Stimulated activated CD4-positive, alpha-beta T cell treated with anti-CD3 and anti-CD28 coated beads, Interleukin-1b, Interleukin-23, amount 100 ng/mL, for 4 hours (primary cell): ENCODE measurements around the gene ABCC8.

Experiments used
- DNase-seq, 2 donors: peaks; one replicate each; pipeline ENCODE4 v3.0.0-alpha.2; 2020; ENCODE audit warnings: low read depth in 2 of 2

ABCC8 gene

DNA sequence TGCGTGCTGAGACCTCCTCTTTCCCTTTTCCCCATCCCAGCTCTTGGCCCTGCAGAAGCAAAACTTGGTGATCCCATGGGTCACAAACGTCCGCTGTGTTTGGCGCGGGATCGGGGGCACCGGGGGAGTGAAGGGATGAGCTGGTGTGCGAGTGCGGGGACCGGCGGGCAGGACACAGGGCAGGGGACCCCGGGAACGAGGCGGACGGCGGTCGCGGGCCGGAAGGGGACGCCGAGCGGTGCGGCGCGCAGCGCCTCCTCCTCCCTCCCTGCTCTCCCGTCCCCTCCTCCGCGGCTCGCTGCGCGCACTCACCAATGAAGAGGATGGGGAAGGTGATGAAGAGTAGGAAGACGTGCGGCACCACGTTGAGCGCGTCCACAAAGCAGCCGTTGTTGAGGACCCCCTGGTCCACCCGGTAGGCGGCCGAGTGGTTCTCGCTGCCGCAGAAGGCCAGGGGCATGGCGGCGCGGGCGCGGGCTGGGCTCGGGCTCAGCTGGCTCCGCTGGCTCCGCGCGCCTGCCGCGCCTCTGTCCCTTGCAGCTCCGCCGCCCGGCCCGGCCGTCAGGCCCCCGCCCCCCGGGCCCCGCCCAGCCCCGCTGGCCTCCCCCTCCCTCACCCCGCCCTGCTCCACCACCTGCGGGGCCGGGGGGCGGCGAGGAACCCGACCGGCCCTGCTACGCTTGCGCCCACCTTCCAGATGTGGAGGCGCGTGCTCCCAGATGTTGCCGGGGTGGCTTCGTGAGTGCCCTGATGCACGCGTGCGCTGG is at the start of gene ABCC8:
Gene ABCC8, minus strand, starts transcription at position 529 of the 767 bp plus-strand sequence. Its CDS starts 69 bp downstream, at position 460.
- DNase-seq = no peak

DNA sequence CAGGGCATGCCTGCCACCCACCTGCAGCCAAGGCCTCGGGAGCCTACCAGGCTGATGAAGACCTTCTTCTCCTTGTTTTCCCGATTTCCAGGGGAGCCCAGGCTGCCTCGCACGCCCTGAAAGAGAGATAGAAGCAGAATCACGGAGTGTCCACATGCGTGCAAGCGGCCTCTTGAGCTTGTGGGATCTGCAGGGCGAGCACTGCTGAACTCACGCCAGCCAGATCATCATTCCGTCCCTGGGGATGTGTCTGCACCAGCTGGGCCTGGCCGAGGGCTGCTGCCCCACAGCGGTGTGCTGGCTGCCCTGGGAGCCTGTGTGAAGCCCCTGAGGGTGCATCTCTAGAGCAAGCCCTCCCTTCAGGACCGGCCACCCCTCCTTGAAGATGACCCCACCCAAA is 49.7 kb upstream of the ABCC8 start:
- DNase-seq = no peak

- no peak for DNase-seq
Observed at GRCh38 chr11:17525570-17525969, 48.9 kb upstream of the ABCC8 start.

DNA sequence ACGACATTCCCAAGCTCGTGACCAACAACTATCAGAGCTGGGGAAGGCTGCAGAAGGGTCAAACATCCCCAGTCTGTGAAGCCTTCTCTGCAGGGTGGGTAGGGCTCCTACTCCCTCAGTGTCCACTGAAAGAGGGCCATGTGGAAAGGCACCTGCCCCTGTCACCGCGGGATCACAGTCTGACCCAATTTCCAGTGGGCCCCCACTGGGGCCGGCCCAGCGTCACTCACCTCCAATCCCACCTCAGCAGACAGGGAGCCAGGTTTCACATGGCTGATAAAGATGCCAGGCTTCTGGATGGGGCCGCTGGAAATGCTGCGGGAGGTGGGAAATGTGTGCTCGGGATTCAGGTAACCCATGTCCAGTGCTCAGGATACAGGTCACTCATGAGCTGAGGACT is 47.6 kb upstream of the ABCC8 start:
- DNase-seq = no peak

GRCh38 chr11:17522655-17523054 is 46.0 kb upstream of the ABCC8 start:
- no peak for DNase-seq

DNA sequence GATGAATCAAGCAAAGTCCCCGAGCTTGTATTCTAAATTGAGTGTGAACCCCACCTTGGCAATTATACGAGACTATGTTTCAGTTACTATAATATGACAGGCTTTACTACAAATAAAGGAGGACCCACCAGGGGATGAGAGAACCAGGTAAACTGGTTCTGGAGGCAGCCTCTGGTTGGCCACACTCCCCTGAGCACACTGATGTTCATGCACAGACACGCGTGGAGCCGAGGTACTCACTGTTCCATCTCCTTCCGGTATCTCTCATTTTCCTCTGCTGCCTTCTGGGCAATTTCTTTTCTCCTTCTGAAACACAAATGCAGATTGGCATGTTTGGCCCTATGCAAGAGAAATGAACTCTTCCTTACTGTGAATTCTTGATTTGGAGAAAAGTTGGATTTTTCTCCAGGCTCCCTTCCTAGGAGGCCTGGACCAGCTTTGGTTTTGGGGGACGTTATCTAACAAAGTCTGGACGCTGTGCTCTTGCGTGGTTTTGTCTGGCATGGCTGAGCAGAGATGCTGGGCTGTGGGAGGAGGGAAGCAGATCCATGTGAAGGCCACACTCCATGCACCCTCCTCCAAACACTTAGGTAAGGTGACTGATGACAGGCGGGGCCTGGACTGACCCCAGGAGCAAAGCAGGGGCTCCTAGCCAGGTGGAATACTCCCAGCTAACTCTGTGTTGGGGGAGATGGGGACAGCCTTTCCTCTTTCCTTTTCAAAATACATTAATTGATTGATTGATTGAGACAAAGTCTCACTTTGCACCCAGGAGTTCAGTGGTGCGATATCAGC is 44.7 kb upstream of the ABCC8 start:
- DNase-seq = no peak

- no peak for DNase-seq
Observed at GRCh38 chr11:17519061-17519885, 42.6 kb upstream of the ABCC8 start.

DNA sequence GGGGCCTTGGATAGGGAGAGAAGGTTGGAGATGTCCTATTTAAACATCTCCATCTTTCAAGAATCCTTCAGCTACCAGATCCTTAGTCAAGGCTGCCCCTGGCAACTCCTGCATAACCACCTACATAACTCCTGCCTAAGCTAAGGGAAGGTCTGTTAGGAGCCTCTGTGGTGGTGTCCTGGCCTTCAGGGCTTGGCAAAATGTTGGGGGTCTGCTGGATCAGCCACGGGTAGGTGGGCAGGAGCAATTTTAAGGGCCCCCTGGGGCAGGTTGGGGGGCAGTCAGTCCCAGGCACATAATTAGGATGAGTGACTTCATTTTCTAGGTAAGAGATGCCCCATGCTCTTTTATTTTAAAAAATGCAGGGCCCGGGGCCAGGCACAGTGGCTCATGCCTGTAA is 41.7 kb upstream of the ABCC8 start:
- DNase-seq = no peak

DNA sequence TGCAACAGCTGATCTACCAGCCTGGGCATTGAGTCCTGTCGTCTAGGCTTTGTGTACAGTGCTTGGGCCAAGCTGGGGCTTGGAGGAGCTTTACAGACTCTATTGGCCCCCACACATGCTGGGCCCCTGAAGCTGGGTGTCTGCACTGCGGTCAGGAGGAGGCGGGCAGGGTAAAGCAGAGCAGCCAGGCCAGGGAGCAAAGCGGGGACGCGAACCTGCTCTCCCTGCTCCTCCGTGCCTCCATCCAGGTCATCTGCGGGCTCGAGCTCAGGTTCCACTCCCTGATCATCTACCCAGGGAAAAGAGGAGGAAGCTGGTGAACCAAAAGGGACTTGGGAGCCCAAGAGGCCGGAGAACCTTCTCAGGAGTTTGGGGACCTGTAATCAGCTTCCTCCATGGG is 40.5 kb upstream of the ABCC8 start:
- DNase-seq = no peak

- no peak for DNase-seq
Observed at GRCh38 chr11:17516551-17517150, 40.0 kb upstream of the ABCC8 start.

GRCh38 chr11:17515443-17516176 is 39.0 kb upstream of the ABCC8 start:
- DNase-seq = no peak

DNA sequence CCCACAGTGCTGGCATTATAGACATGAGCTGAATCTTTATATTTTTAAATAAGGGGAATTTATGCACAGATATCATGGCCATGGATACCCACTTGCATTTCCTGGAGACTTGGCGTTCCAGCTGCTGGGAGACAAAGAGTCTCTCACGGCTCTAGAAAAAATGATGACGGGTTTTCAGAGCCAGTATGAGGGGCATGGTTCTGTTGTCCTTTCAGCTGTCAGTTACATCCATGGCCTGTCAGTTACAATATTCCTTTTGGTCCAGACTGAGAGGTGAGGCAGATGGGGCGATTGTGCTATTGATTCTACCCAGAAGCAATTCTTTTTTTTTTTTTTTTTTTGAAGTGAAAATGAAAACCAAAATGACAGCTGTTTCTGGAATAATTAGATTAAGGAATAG is 37.8 kb upstream of the ABCC8 start:
- DNase-seq = no peak

DNA sequence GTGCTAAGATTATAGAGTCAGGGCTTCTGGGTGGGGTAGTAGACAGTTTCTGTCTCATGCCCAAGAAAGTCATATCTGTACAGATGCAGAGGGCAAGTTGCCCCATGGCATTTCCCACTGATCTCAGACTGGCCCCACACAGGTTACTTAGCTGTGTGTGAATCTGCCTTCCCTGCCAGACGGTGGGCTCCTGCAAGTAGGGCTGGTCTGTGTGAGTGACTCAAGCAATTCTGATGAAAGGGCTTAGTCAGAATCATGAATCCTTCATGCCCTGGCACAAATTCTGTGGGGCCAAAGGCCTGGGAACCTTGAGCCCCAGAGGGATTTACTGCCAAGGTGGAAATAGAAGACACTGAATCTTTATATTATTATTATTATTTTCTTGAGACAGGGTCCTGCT is 37.2 kb upstream of the ABCC8 start:
- DNase-seq = no peak

DNA sequence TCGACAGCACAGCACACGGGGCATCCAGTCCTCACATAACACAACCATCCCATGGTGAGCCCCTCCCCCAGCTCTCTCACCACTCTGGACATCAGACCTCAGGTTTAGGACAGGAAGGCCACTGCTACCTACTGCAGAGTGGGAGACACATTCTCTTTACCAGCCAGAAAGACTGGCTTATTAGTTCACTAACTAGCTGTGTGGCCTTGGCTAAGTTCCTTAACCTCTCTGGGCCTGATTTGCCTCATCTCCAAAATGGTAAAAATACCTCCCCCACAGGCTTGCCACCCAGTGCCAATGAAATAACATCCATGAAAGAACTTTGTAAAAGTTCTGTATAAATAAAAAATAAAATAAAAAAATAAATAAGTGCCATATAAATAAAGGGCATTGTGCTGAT is 35.5 kb upstream of the ABCC8 start:
- no peak for DNase-seq

- DNase-seq = no peak
Observed at GRCh38 chr11:17511571-17511970, 34.9 kb upstream of the ABCC8 start.

- no peak for DNase-seq
Observed at GRCh38 chr11:17510507-17511206, 34.0 kb upstream of the ABCC8 start.

DNA sequence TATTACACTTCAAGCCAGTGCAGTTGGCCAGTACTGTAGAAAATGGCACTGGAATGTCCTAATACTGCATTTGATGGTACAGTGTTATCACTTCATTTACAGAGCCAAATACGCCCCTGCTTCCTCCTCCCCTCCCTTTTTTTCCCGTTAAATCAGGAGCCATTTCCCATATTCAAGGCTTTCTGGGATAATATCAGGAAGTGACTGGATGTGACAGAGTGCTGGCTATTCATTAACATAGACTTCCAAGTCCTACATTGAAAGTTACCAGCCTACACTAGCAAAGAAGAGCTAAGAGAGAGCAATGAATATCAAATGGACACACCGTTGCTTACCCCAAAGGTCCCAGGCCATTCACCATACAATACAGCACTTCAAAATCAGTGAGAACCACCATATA is 32.1 kb upstream of the ABCC8 start:
- no peak for DNase-seq

DNA sequence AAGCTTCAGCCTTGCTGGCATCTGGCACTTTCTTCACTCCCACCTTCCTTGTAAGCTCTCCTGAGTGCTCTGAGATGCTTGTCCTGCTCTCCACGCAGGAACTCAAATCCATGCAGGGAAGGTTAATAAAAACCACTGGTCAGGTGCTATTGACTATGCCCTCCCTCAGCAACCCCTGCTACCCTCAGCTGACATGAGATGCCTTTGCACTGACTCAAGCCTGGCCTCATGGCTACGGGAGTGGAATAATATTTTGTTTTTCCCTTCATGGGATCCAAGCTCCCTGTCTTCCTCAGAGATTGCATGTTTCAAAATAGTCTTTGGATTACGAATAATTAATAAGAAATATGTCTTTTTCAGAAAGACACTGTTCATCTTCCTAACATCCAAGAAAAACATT is 31.7 kb upstream of the ABCC8 start:
- DNase-seq = no peak

DNA sequence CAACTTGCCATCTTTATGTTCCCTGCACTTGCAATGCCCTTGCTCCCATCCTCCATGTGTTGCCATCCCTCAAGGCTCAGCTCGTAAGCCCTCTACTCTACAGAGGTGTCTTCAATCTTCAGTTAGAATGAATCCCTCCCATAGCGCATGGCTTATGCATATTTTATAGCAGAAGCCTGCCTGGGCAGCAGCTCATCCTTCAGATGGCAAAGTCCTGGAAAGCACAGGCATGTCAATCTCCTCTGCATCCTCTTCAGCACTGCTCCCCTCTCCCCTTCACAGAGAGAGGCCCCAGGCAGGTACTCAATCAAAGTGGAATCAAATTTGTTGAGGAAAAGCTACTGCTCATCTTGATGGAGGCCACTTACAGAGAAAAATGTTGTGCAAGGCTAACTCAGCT is 31.1 kb upstream of the ABCC8 start:
- no peak for DNase-seq

GRCh38 chr11:17506942-17507341 is 30.3 kb upstream of the ABCC8 start:
- no peak for DNase-seq

GRCh38 chr11:17506314-17506713 is 29.7 kb upstream of the ABCC8 start:
- DNase-seq = no peak
